ENCODE results near the gene SSRP1. TPM values are rescaled to one million over a fixed set of nuclear protein-coding genes. Genes with fewer than 3 reads are reported as not detected.
A peak's percentile ranks its signal among the peaks of the same experiment; 100 is the strongest.

Gene SSRP1
- total and polyA plus RNA-seq, 2 donors from 2014 or later: 44.5 to 78.5 TPM

DNA sequence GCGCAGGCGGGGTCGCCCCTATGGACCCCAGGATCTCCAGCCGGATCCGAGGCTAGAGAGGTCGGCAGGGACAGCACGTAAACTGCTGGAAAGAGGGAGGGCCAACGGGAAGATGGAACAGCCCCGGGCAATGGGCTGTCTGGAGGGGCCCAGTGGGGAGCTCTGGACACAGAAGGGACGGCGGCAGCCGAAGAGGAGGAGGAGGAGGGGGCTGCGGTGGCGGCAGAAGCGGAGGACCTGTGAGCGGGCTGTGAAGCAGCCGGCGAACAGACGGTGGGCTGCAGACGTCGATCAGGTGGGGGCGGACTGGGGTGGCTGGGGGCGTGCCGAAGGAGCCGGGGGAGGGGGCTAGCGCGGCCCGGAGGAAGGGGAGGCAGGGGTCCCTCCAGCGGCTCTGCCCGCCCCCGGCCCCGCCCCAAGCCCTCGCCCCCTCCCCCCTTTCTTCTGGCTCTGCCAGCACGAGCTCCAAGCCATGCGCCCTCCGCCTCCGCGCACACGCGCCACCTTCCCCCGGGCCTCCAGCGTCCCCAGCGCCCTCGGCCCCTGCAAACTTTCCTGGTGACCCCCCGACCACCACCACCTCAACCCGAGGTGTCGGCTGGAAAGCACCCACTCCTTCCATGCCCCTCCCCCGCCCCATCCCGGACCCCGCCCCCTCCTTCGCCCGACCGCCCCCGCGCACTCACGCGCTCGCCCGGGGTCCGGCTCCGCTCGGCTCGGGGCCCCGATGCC, 11.4 kb downstream of the SSRP1 start:
- H3K4me1 ChIP-seq (ENCODE audit: control insufficient read depth in 2 of 3, insufficient read depth in 2 of 3, low read depth in 1 of 3, low read length in 3 of 3): peaks cover 12 to 26% (median 26%) of the 10 kb centered on the region in 3 donors
- H3K36me3 ChIP-seq (ENCODE audit: control insufficient read depth in 2 of 3, insufficient read depth in 3 of 3, low read length in 3 of 3): peaks cover 10 to 23% (median 17%) of the 10 kb centered on the region in 3 donors
- no peaks in the 10 kb centered on the region for H3K27me3 ChIP-seq (ENCODE audit: control insufficient read depth, insufficient read depth, low read length)

DNA sequence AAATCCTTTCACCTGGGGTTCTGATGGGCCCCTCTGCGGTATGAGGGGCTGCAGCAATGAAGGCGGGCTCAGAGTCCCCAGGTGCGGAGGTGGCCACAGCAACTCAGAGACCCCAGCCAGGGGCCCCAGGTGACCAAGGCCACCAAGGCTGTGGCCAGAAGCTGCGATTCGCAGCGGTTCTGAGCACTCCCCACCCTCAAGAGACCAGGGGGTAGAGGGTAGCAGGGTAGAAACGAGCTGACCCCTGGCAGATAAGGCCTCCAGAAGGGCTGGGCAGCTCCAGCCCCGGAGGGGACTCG, 11.9 kb downstream of the SSRP1 start:
- Histone ChIP-seq H3K36me3 (ENCODE audit: control insufficient read depth in 2 of 3, insufficient read depth in 3 of 3, low read length in 3 of 3) (peaks cover 10 to 20% (median 14%) of the 10 kb centered on the region in 3 donors), H3K4me1 (ENCODE audit: control insufficient read depth in 2 of 3, insufficient read depth in 2 of 3, low read depth in 1 of 3, low read length in 3 of 3) (peaks cover 12 to 26% (median 26%) of the 10 kb centered on the region in 3 donors), H3K9ac (ENCODE audit: low read length in 3 of 3) (peak overlapping the region; percentile 35 to 86 (median 84)), H3K27ac (ENCODE audit: low read depth in 2 of 2, low read length in 2 of 2) (peak overlapping the region; percentile 91 to 96), H3K4me3 (ENCODE audit: low read length in 3 of 3) (peak overlapping the region; percentile 55 to 78 (median 70)), H3K27me3 (ENCODE audit: control insufficient read depth, insufficient read depth, low read length) (no peaks in the 10 kb centered on the region), H3K9me3 (ENCODE audit: control insufficient read depth in 2 of 3, insufficient read depth in 1 of 3, low read length in 3 of 3) (no peaks in the 10 kb centered on the region)
- no peak for FAIRE-seq
- DNase-seq: no peak
- TF ChIP-seq, protein P1, sequence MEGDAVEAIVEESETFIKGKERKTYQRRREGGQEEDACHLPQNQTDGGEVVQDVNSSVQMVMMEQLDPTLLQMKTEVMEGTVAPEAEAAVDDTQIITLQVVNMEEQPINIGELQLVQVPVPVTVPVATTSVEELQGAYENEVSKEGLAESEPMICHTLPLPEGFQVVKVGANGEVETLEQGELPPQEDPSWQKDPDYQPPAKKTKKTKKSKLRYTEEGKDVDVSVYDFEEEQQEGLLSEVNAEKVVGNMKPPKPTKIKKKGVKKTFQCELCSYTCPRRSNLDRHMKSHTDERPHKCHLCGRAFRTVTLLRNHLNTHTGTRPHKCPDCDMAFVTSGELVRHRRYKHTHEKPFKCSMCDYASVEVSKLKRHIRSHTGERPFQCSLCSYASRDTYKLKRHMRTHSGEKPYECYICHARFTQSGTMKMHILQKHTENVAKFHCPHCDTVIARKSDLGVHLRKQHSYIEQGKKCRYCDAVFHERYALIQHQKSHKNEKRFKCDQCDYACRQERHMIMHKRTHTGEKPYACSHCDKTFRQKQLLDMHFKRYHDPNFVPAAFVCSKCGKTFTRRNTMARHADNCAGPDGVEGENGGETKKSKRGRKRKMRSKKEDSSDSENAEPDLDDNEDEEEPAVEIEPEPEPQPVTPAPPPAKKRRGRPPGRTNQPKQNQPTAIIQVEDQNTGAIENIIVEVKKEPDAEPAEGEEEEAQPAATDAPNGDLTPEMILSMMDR (IDR thresholded peaks at IDR 0.05; ENCODE audit: borderline replicate concordance, extremely low read depth, insufficient read depth): no peak
- intact Hi-C loops (cut with DNase I): no loop called here

More for the DNA sequence above, 11.4 kb downstream of the SSRP1 start:
- no peaks in the 10 kb centered on the region for H3K9me3 ChIP-seq (ENCODE audit: control insufficient read depth in 2 of 3, insufficient read depth in 1 of 3, low read length in 3 of 3)
- FAIRE-seq (no peak), DNase-seq (peak; percentile 74 to 94 (median 83))
- TF ChIP-seq, protein P1 (IDR thresholded peaks at IDR 0.05; ENCODE audit: borderline replicate concordance, extremely low read depth, insufficient read depth): no peak
- peak overlapping the region; percentile 35 to 86 (median 84) for H3K9ac ChIP-seq (ENCODE audit: low read length in 3 of 3)
- H3K4me3 ChIP-seq (ENCODE audit: low read length in 3 of 3): peak overlapping the region; percentile 55 to 78 (median 70)
- peak overlapping the region; percentile 91 to 96 for H3K27ac ChIP-seq (ENCODE audit: low read depth in 2 of 2, low read length in 2 of 2)
- intact Hi-C loops (cut with DNase I): no loop called here

DNA sequence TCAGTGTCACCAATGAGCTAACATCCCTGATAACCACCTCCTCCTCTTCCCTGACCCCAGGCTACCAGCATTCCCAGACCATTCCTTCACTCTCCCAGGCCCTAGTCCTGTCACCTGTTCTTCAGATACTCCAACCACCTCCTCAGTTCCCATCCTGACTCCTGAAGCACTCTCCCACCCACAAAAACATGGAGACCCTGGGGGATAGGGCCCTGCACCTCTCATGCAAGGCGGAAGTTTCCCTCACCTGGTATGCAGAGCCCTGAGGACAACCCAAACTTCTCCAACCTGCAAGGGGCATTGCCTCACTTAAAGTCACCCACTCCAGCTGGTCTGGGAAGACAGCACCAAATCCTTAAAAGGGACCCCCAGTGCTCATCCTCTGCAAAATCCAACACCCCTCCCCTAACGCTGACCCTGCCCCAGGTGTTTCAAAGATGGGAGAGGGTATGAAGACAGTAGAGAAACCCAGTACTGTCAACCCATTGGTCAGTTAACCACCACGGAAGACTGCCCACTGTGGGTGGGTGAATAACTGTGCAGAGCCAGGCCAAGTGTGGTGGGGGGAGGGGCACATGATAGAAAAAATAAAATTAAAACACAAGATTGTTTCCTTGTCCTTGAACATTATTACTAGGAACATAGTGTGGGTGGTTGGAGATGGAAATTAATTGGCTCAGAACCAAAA, 12.4 kb downstream of the SSRP1 start:
- Histone ChIP-seq H3K4me3 (ENCODE audit: low read length in 3 of 3) (peak overlapping the region; percentile 55 to 78 (median 70)), H3K9ac (ENCODE audit: low read length in 3 of 3) (peak overlapping the region in 2 of 3 donors; percentile 79 to 84), H3K4me1 (ENCODE audit: control insufficient read depth in 2 of 3, insufficient read depth in 2 of 3, low read depth in 1 of 3, low read length in 3 of 3) (peaks cover 12 to 30% (median 26%) of the 10 kb centered on the region in 3 donors), H3K27me3 (ENCODE audit: control insufficient read depth, insufficient read depth, low read length) (no peaks in the 10 kb centered on the region), H3K36me3 (ENCODE audit: control insufficient read depth in 2 of 3, insufficient read depth in 3 of 3, low read length in 3 of 3) (peaks cover 6 to 15% (median 10%) of the 10 kb centered on the region in 3 donors), H3K9me3 (ENCODE audit: control insufficient read depth in 2 of 3, insufficient read depth in 1 of 3, low read length in 3 of 3) (no peaks in the 10 kb centered on the region), H3K27ac (ENCODE audit: low read depth in 2 of 2, low read length in 2 of 2) (peak overlapping the region; percentile 91 to 96)
- FAIRE-seq (no peak), DNase-seq (peak in 2 of 5 donors; percentile 31 to 46)
- TF ChIP-seq, protein P1 (IDR thresholded peaks at IDR 0.05; ENCODE audit: borderline replicate concordance, extremely low read depth, insufficient read depth): no peak
- intact Hi-C loops (cut with DNase I): no loop called here

Data from kidney (tissue), 14 donors.